ENCODE data around the gene EFHC1.
A peak's percentile ranks its signal among the peaks of the same experiment; 100 is the strongest.

EFHC1 gene

GRCh38 chr6:52522151-52522626, 102.0 kb downstream of the EFHC1 start:
- peaks cover 0 to 9% (median 2%) of the 10 kb centered on the region in 4 experiments for H3K36me3 ChIP-seq (ENCODE audit: control insufficient read depth in 4 of 4, insufficient read depth in 4 of 4, low read length in 3 of 4)
- 71% methylated on average over 6 of the region's 7 CpGs for WGBS (ENCODE audit: insufficient coverage)
- DNase-seq, result no peak
- ChIA-PET POLR2A (no interaction called here), CTCF (interaction anchor here (1.3 kb wide), 1 partner anchor 143 kb away, joined by 3 read pairs; no protein-coding TSS in a partner anchor)
- no peaks in the 10 kb centered on the region for H3K27me3 ChIP-seq (replicated peaks in 2 of 5; ENCODE audit: control insufficient read depth in 4 of 5, insufficient read depth in 5 of 5, low read length in 4 of 5)
- H3K4me1 ChIP-seq (ENCODE audit: control extremely low read depth in 1 of 4, control insufficient read depth in 4 of 4, insufficient read depth in 4 of 4, low read length in 3 of 4), result no peaks in the 10 kb centered on the region
- H3K9me3 ChIP-seq (ENCODE audit: control extremely low read depth in 1 of 5, control insufficient read depth in 4 of 5, insufficient read depth in 2 of 5, low read depth in 1 of 5, low read length in 4 of 5), result no peaks in the 10 kb centered on the region
- H3K27ac ChIP-seq (ENCODE audit: insufficient read depth in 1 of 2, low read depth in 1 of 2, low read length in 2 of 2, poor library complexity in 1 of 2, severe bottlenecking in 2 of 2), result no peak overlapping the region
- H3K4me3 ChIP-seq (ENCODE audit: control insufficient read depth in 1 of 7, extremely low read depth in 1 of 7, insufficient read depth in 4 of 7, low read depth in 2 of 7, low read length in 6 of 7), result no peak overlapping the region

DNA sequence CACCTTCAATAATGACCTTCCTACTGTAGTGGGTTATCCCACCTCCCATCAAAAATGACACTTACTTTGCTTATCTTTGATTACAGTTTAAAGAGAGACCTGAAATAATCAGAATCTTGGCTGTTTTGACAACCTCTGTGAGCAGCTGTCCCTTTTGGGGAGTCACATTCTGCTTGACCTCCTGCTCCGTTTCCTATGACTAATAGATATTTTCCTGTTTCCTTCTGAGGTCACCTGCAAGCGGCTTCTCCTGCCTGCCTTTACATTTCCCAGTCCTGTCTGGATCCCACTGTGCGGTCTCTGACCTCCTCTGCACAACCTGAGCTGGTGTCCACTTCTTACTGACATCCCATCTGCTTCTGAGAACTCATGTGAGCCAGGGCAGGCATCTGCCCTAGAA, 102.5 kb downstream of the EFHC1 start:
- peaks cover 0 to 9% (median 2%) of the 10 kb centered on the region in 4 experiments for H3K36me3 ChIP-seq (ENCODE audit: control insufficient read depth in 4 of 4, insufficient read depth in 4 of 4, low read length in 3 of 4)
- DNase-seq, result no peak
- WGBS (ENCODE audit: insufficient coverage), result 84% methylated on average over 3 of the region's 3 CpGs
- no peaks in the 10 kb centered on the region for H3K9me3 ChIP-seq (ENCODE audit: control extremely low read depth in 1 of 5, control insufficient read depth in 4 of 5, insufficient read depth in 2 of 5, low read depth in 1 of 5, low read length in 4 of 5)
- H3K4me1 ChIP-seq (ENCODE audit: control extremely low read depth in 1 of 4, control insufficient read depth in 4 of 4, insufficient read depth in 4 of 4, low read length in 3 of 4), result no peaks in the 10 kb centered on the region
- H3K4me3 ChIP-seq (ENCODE audit: control insufficient read depth in 1 of 7, extremely low read depth in 1 of 7, insufficient read depth in 4 of 7, low read depth in 2 of 7, low read length in 6 of 7), result no peak overlapping the region
- ChIA-PET POLR2A (no interaction called here), CTCF (interaction anchor here (1.2 to 1.3 kb wide), 3 partner anchors 17 to 143 kb away, joined by 3 read pairs; no protein-coding TSS in a partner anchor)
- H3K27me3 ChIP-seq (replicated peaks in 2 of 5; ENCODE audit: control insufficient read depth in 4 of 5, insufficient read depth in 5 of 5, low read length in 4 of 5), result no peaks in the 10 kb centered on the region
- H3K27ac ChIP-seq (ENCODE audit: insufficient read depth in 1 of 2, low read depth in 1 of 2, low read length in 2 of 2, poor library complexity in 1 of 2, severe bottlenecking in 2 of 2), result no peak overlapping the region

GRCh38 chr6:52523378-52524142, 103.4 kb downstream of the EFHC1 start:
- Histone ChIP-seq H3K9me3 (ENCODE audit: control extremely low read depth in 1 of 5, control insufficient read depth in 4 of 5, insufficient read depth in 2 of 5, low read depth in 1 of 5, low read length in 4 of 5) (no peaks in the 10 kb centered on the region), H3K27ac (ENCODE audit: insufficient read depth in 1 of 2, low read depth in 1 of 2, low read length in 2 of 2, poor library complexity in 1 of 2, severe bottlenecking in 2 of 2) (no peak overlapping the region), H3K4me3 (ENCODE audit: control insufficient read depth in 1 of 7, extremely low read depth in 1 of 7, insufficient read depth in 4 of 7, low read depth in 2 of 7, low read length in 6 of 7) (no peak overlapping the region), H3K36me3 (ENCODE audit: control insufficient read depth in 4 of 4, insufficient read depth in 4 of 4, low read length in 3 of 4) (peaks cover 0 to 9% (median 2%) of the 10 kb centered on the region in 4 experiments), H3K27me3 (replicated peaks in 2 of 5; ENCODE audit: control insufficient read depth in 4 of 5, insufficient read depth in 5 of 5, low read length in 4 of 5) (no peaks in the 10 kb centered on the region), H3K4me1 (ENCODE audit: control extremely low read depth in 1 of 4, control insufficient read depth in 4 of 4, insufficient read depth in 4 of 4, low read length in 3 of 4) (no peaks in the 10 kb centered on the region)
- POLR2A ChIA-PET, result no interaction called here
- CTCF ChIA-PET, result interaction anchor here (0.9 to 1.3 kb wide), 7 partner anchors 8 to 142 kb away, joined by 3 to 5 read pairs (median 3); no protein-coding TSS in a partner anchor
- WGBS (ENCODE audit: insufficient coverage), result 100% methylated on average over 4 of the region's 6 CpGs
- DNase-seq, result peak in 1 of 3 donors; percentile 5

- Histone ChIP-seq H3K27me3 (replicated peaks in 2 of 5; ENCODE audit: control insufficient read depth in 4 of 5, insufficient read depth in 5 of 5, low read length in 4 of 5) (no peaks in the 10 kb centered on the region), H3K9me3 (ENCODE audit: control extremely low read depth in 1 of 5, control insufficient read depth in 4 of 5, insufficient read depth in 2 of 5, low read depth in 1 of 5, low read length in 4 of 5) (no peaks in the 10 kb centered on the region), H3K4me3 (ENCODE audit: control insufficient read depth in 1 of 7, extremely low read depth in 1 of 7, insufficient read depth in 4 of 7, low read depth in 2 of 7, low read length in 6 of 7) (no peak overlapping the region), H3K36me3 (ENCODE audit: control insufficient read depth in 4 of 4, insufficient read depth in 4 of 4, low read length in 3 of 4) (peaks cover 0 to 5% (median 1%) of the 10 kb centered on the region in 4 experiments), H3K4me1 (ENCODE audit: control extremely low read depth in 1 of 4, control insufficient read depth in 4 of 4, insufficient read depth in 4 of 4, low read length in 3 of 4) (no peaks in the 10 kb centered on the region), H3K27ac (ENCODE audit: insufficient read depth in 1 of 2, low read depth in 1 of 2, low read length in 2 of 2, poor library complexity in 1 of 2, severe bottlenecking in 2 of 2) (no peak overlapping the region)
- 95% methylated on average over 4 of the region's 4 CpGs for WGBS (ENCODE audit: insufficient coverage)
- DNase-seq, result no peak
- CTCF ChIA-PET, result interaction anchor here (1.1 to 1.2 kb wide), 2 partner anchors 9 kb away, joined by 3 to 5 read pairs; no protein-coding TSS in a partner anchor
- POLR2A ChIA-PET, result no interaction called here
Observed at GRCh38 chr6:52524918-52525317, 104.8 kb downstream of the EFHC1 start.

- Histone ChIP-seq H3K27ac (ENCODE audit: insufficient read depth in 1 of 2, low read depth in 1 of 2, low read length in 2 of 2, poor library complexity in 1 of 2, severe bottlenecking in 2 of 2) (no peak overlapping the region), H3K4me1 (ENCODE audit: control extremely low read depth in 1 of 4, control insufficient read depth in 4 of 4, insufficient read depth in 4 of 4, low read length in 3 of 4) (no peaks in the 10 kb centered on the region), H3K27me3 (replicated peaks in 2 of 5; ENCODE audit: control insufficient read depth in 4 of 5, insufficient read depth in 5 of 5, low read length in 4 of 5) (no peaks in the 10 kb centered on the region), H3K36me3 (ENCODE audit: control insufficient read depth in 4 of 4, insufficient read depth in 4 of 4, low read length in 3 of 4) (peaks cover 0 to 5% (median 2%) of the 10 kb centered on the region in 4 experiments), H3K4me3 (ENCODE audit: control insufficient read depth in 1 of 7, extremely low read depth in 1 of 7, insufficient read depth in 4 of 7, low read depth in 2 of 7, low read length in 6 of 7) (no peak overlapping the region), H3K9me3 (ENCODE audit: control extremely low read depth in 1 of 5, control insufficient read depth in 4 of 5, insufficient read depth in 2 of 5, low read depth in 1 of 5, low read length in 4 of 5) (no peaks in the 10 kb centered on the region)
- no peak for DNase-seq
- WGBS (ENCODE audit: insufficient coverage), result 50% methylated on average over 2 of the region's 4 CpGs
- POLR2A ChIA-PET, result no interaction called here
- CTCF ChIA-PET, result no interaction called here
Observed at GRCh38 chr6:52526634-52527033, 106.5 kb downstream of the EFHC1 start.

GRCh38 chr6:52527436-52527835, 107.3 kb downstream of the EFHC1 start:
- H3K4me3 ChIP-seq (ENCODE audit: control insufficient read depth in 1 of 7, extremely low read depth in 1 of 7, insufficient read depth in 4 of 7, low read depth in 2 of 7, low read length in 6 of 7), result no peak overlapping the region
- CTCF ChIA-PET, result interaction anchor here (0.8 kb wide), 1 partner anchor 13 kb away, joined by 3 read pairs; no protein-coding TSS in a partner anchor
- H3K27me3 ChIP-seq (replicated peaks in 2 of 5; ENCODE audit: control insufficient read depth in 4 of 5, insufficient read depth in 5 of 5, low read length in 4 of 5), result no peaks in the 10 kb centered on the region
- no peaks in the 10 kb centered on the region for H3K9me3 ChIP-seq (ENCODE audit: control extremely low read depth in 1 of 5, control insufficient read depth in 4 of 5, insufficient read depth in 2 of 5, low read depth in 1 of 5, low read length in 4 of 5)
- H3K36me3 ChIP-seq (ENCODE audit: control insufficient read depth in 4 of 4, insufficient read depth in 4 of 4, low read length in 3 of 4), result peaks cover 0 to 5% (median 2%) of the 10 kb centered on the region in 4 experiments
- WGBS (ENCODE audit: insufficient coverage), result 98% methylated on average over 6 of the region's 7 CpGs
- DNase-seq, result no peak
- POLR2A ChIA-PET, result interaction anchor here (0.7 kb wide), 1 partner anchor 27 kb away, joined by 3 read pairs; no protein-coding TSS in a partner anchor
- no peak overlapping the region for H3K27ac ChIP-seq (ENCODE audit: insufficient read depth in 1 of 2, low read depth in 1 of 2, low read length in 2 of 2, poor library complexity in 1 of 2, severe bottlenecking in 2 of 2)
- H3K4me1 ChIP-seq (ENCODE audit: control extremely low read depth in 1 of 4, control insufficient read depth in 4 of 4, insufficient read depth in 4 of 4, low read length in 3 of 4), result no peaks in the 10 kb centered on the region

DNA sequence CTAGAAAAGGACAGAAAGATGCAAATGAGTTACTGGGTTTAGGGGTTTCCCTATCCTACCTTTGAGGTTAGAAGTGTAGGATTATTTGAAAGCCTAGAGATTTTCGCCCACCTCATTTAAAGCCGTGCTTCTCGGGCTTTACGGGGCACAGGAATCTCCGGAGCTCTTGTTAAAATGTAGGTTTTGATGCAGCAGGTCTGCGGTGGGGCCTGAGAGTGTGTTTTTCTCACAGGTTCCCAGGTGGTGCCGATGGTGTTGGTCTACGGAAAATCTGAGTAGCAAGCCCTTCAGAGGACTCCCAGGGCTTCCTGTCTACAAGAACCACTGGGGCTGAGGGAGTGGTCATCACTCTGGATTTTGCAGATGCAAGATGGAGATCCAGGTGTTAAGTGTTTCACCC, 109.2 kb downstream of the EFHC1 start:
- Histone ChIP-seq H3K4me3 (ENCODE audit: control insufficient read depth in 1 of 7, extremely low read depth in 1 of 7, insufficient read depth in 4 of 7, low read depth in 2 of 7, low read length in 6 of 7) (no peak overlapping the region), H3K36me3 (ENCODE audit: control insufficient read depth in 4 of 4, insufficient read depth in 4 of 4, low read length in 3 of 4) (peaks cover 0 to 7% (median 2%) of the 10 kb centered on the region in 4 experiments), H3K27ac (ENCODE audit: insufficient read depth in 1 of 2, low read depth in 1 of 2, low read length in 2 of 2, poor library complexity in 1 of 2, severe bottlenecking in 2 of 2) (no peak overlapping the region), H3K9me3 (ENCODE audit: control extremely low read depth in 1 of 5, control insufficient read depth in 4 of 5, insufficient read depth in 2 of 5, low read depth in 1 of 5, low read length in 4 of 5) (no peaks in the 10 kb centered on the region), H3K27me3 (replicated peaks in 2 of 5; ENCODE audit: control insufficient read depth in 4 of 5, insufficient read depth in 5 of 5, low read length in 4 of 5) (no peaks in the 10 kb centered on the region), H3K4me1 (ENCODE audit: control extremely low read depth in 1 of 4, control insufficient read depth in 4 of 4, insufficient read depth in 4 of 4, low read length in 3 of 4) (no peaks in the 10 kb centered on the region)
- POLR2A ChIA-PET, result no interaction called here
- WGBS (ENCODE audit: insufficient coverage), result 100% methylated on average over 8 of the region's 8 CpGs
- no peak for DNase-seq
- CTCF ChIA-PET, result no interaction called here
